H9 (cell line): ENCODE measurements around the gene TMA7B. TPM values are rescaled to one million over a fixed set of nuclear protein-coding genes. Genes with fewer than 3 reads are reported as not detected.

Experiments
- DNase-seq: peaks from one replicate; pipeline ENCODE4 v3.0.0-alpha.2; 2017
- H2AFZ ChIP-seq: one replicate; pipeline ENCODE4 v1.6.1; 2013; ENCODE audit warnings: mild to moderate bottlenecking, low read length, control low read depth, moderate library complexity
- H2AK5ac ChIP-seq: 2 replicates; pipeline ENCODE4 v1.6.1; 2013; ENCODE audit warnings: low read length, control low read depth, mixed read lengths; ENCODE audit not compliant: insufficient read length
- H2BK120ac ChIP-seq: one replicate; pipeline ENCODE4 v1.6.1; 2013; ENCODE audit warnings: low read depth, mild to moderate bottlenecking, low read length, control low read depth, inconsistent platforms; ENCODE audit not compliant: poor library complexity, severe bottlenecking
- H2BK12ac ChIP-seq: 2 replicates; pipeline ENCODE4 v1.6.1; 2013; ENCODE audit warnings: low read length, control low read depth, mixed read lengths, low read depth; ENCODE audit not compliant: insufficient read length
- H2BK15ac ChIP-seq: 2 replicates; pipeline ENCODE4 v1.6.1; 2013; ENCODE audit warnings: low read depth, low read length, control low read depth
- H2BK20ac ChIP-seq: one replicate; pipeline ENCODE4 v1.6.1; 2013; ENCODE audit warnings: low read depth, mild to moderate bottlenecking, low read length, control low read depth, inconsistent platforms; ENCODE audit not compliant: poor library complexity, severe bottlenecking
- H2BK5ac ChIP-seq: 2 replicates; pipeline ENCODE4 v1.6.1; 2013; ENCODE audit warnings: low read length, control low read depth, mixed read lengths; ENCODE audit not compliant: insufficient read length
- H3K14ac ChIP-seq: 2 replicates; pipeline ENCODE4 v1.6.1; 2013; ENCODE audit warnings: low read length, control low read depth; ENCODE audit not compliant: insufficient read depth
- H3K18ac ChIP-seq: 2 replicates; pipeline ENCODE4 v1.6.1; 2013; ENCODE audit warnings: low read depth, mild to moderate bottlenecking, mixed read lengths, low read length, control low read depth; ENCODE audit not compliant: insufficient read length
- H3K23ac ChIP-seq: 2 replicates; pipeline ENCODE4 v1.6.1; 2013; ENCODE audit warnings: low read length, control low read depth, mixed read lengths, low read depth; ENCODE audit not compliant: insufficient read length
- H3K23me2 ChIP-seq: 2 replicates; pipeline ENCODE4 v1.6.1; 2013; ENCODE audit warnings: low read depth, mild to moderate bottlenecking, mixed read lengths, low read length, control low read depth; ENCODE audit not compliant: insufficient read length, poor library complexity, severe bottlenecking
- H3K27ac ChIP-seq: 2 replicates; pipeline ENCODE4 v1.5.1; 2013; ENCODE audit warnings: low read length, control low read depth, mixed read lengths, low read depth; ENCODE audit not compliant: insufficient read length
- H3K27me3 ChIP-seq: 2 replicates; pipeline ENCODE4 v1.6.1; 2013; ENCODE audit warnings: low read length, control low read depth, inconsistent platforms; ENCODE audit not compliant: insufficient read depth
- H3K4ac ChIP-seq: 2 replicates; pipeline ENCODE4 v1.6.1; 2013; ENCODE audit warnings: low read depth, mild to moderate bottlenecking, control low read depth, inconsistent platforms, low read length, moderate library complexity
- H3K4me1 ChIP-seq: 2 replicates; pipeline ENCODE4 v1.6.1; 2013; ENCODE audit warnings: low read length, control low read depth, inconsistent platforms; ENCODE audit not compliant: insufficient read depth
- H3K4me2 ChIP-seq: 2 replicates; pipeline ENCODE4 v1.6.1; 2013; ENCODE audit warnings: low read length, control low read depth, mixed read lengths; ENCODE audit not compliant: insufficient read length, insufficient read depth
- H3K56ac ChIP-seq: 2 replicates; pipeline ENCODE4 v1.6.1; 2013; ENCODE audit warnings: low read depth, mild to moderate bottlenecking, mixed read lengths, low read length, control low read depth; ENCODE audit not compliant: insufficient read length
- H3K79me1 ChIP-seq: 2 replicates; pipeline ENCODE4 v1.6.1; 2013; ENCODE audit warnings: low read depth, mild to moderate bottlenecking, moderate library complexity, low read length, control low read depth, inconsistent platforms; ENCODE audit not compliant: insufficient read depth, poor library complexity, severe bottlenecking
- H3K79me2 ChIP-seq: 2 replicates; pipeline ENCODE4 v1.6.1; 2013; ENCODE audit warnings: low read length, control low read depth, inconsistent platforms; ENCODE audit not compliant: insufficient read depth
- H3K9ac ChIP-seq: 2 replicates; pipeline ENCODE4 v1.6.1; 2013; ENCODE audit warnings: low read length, control low read depth, mixed read lengths; ENCODE audit not compliant: insufficient read length; ENCODE audit errors: extremely low read depth
- H3K9me3 ChIP-seq: one replicate; pipeline ENCODE4 v1.6.1; 2013; ENCODE audit warnings: low read depth, low read length, inconsistent platforms; ENCODE audit not compliant: control insufficient read depth
- H3T11ph ChIP-seq: one replicate; pipeline ENCODE4 v1.6.1; 2013; ENCODE audit warnings: mild to moderate bottlenecking, low read length, control low read depth, inconsistent platforms
- H4K20me1 ChIP-seq: one replicate; pipeline ENCODE4 v1.6.1; 2013; ENCODE audit not compliant: control insufficient read depth, insufficient read length, insufficient read depth
- H4K5ac ChIP-seq: 2 replicates; pipeline ENCODE4 v1.6.1; 2013; ENCODE audit warnings: low read depth, mild to moderate bottlenecking, mixed read lengths, low read length, control low read depth; ENCODE audit not compliant: insufficient read length
- H4K8ac ChIP-seq: replicated peaks from 2 replicates; pipeline ENCODE4 v1.6.1; 2013; ENCODE audit warnings: low read length, control low read depth, mixed read lengths, low read depth; ENCODE audit not compliant: insufficient read length
- H4K91ac ChIP-seq: 2 replicates; pipeline ENCODE4 v1.6.1; 2013; ENCODE audit warnings: low read depth, mild to moderate bottlenecking, moderate library complexity, mixed read lengths, low read length, control low read depth; ENCODE audit not compliant: insufficient read length
- H3K27ac Mint-ChIP-seq, 3 experiments: 2 replicates in 2 of 3; 3 replicates in 1 of 3; pipeline ENCODE4 v1.8.0; 2020 to 2021; ENCODE audit warnings: mixed read lengths in 3 of 3, mild to moderate bottlenecking in 1 of 3, moderate library complexity in 1 of 3
- H3K27me3 Mint-ChIP-seq: 2 replicates; pipeline ENCODE4 v1.8.0; 2021; ENCODE audit warnings: low read depth, mild to moderate bottlenecking, moderate library complexity, mixed read lengths
- H3K36me3 Mint-ChIP-seq, 3 experiments: 2 replicates in 2 of 3; 3 replicates in 1 of 3; pipeline ENCODE4 v1.8.0; 2020 to 2021; ENCODE audit warnings: low read depth in 3 of 3, mixed read lengths in 3 of 3; ENCODE audit not compliant: insufficient read depth in 1 of 3
- H3K4me1 Mint-ChIP-seq, 2 experiments: 2 replicates each; pipeline ENCODE4 v1.8.0; 2020; ENCODE audit warnings: mixed read lengths in 2 of 2
- H3K4me3 Mint-ChIP-seq, 2 experiments: 2 replicates in 1 of 2; 3 replicates in 1 of 2; pipeline ENCODE4 v1.8.0; 2020 to 2021; ENCODE audit warnings: mild to moderate bottlenecking in 2 of 2, mixed read lengths in 2 of 2, moderate library complexity in 1 of 2
- H3K9me3 Mint-ChIP-seq, 2 experiments: 2 replicates in 1 of 2; 3 replicates in 1 of 2; pipeline ENCODE4 v1.8.0; 2020; ENCODE audit warnings: mild to moderate bottlenecking in 2 of 2, mixed read lengths in 2 of 2, moderate library complexity in 1 of 2
- WGBS: extraction: QIAGEN DNeasy Blood & Tissue Kit; methylation state at CpG from one replicate; pipeline ENCODE4 v1.1.7; 2013; ENCODE audit warnings: missing lambda C conversion rate, low lambda C conversion rate, mixed read lengths; ENCODE audit not compliant: insufficient read length; ENCODE audit errors: extremely low coverage; 5-methylcytosine and 5-hydroxymethylcytosine counted together
- total RNA-seq: library from RNA; stranded (reverse); gene quantifications from 2 replicates; pipeline ENCODE4 v1.2.1, GENCODE V29; 2021
- TF ChIP-seq, protein P1 (sequence below): fragments of 200-600 bp; sonication (generic); conservative IDR thresholded peaks from 3 replicates; pipeline ENCODE4 v1.8.0; 2021; ENCODE audit warnings: antibody characterized with exemption, mild to moderate bottlenecking

TMA7B gene
- total RNA-seq, 1 experiment from 2014 or later: not detected

GRCh38 chr22:39965748-39966147 lies 5.6 kb downstream of the TMA7B start:
- H4K20me1 ChIP-seq: no peaks in the 10 kb centered on the region
- H3K27me3 Mint-ChIP-seq: peaks cover 21% of the 10 kb centered on the region
- H3K4me3 Mint-ChIP-seq: no peak overlapping the region
- H3K27ac ChIP-seq: no peak overlapping the region
- H2BK5ac ChIP-seq: no peak overlapping the region
- H3K79me1 ChIP-seq: no peaks in the 10 kb centered on the region
- H3K56ac ChIP-seq: no peak overlapping the region
- no peak overlapping the region for H4K8ac ChIP-seq
- H3K27ac Mint-ChIP-seq: no peak overlapping the region
- H3K23me2 ChIP-seq: no peaks in the 10 kb centered on the region
- H3K4me1 Mint-ChIP-seq: peaks cover 13 to 14% of the 10 kb centered on the region in 2 experiments
- no peak overlapping the region for H4K5ac ChIP-seq
- no CpG with 5 or more reads among the region's 5 CpGs for WGBS
- DNase-seq: no peak
- H2AK5ac ChIP-seq: no peak overlapping the region
- H3T11ph ChIP-seq: no peak overlapping the region
- H3K4me2 ChIP-seq: no peak overlapping the region
- H3K18ac ChIP-seq: no peak overlapping the region
- H2BK15ac ChIP-seq: no peak overlapping the region
- H3K27me3 ChIP-seq: no peaks in the 10 kb centered on the region
- H2BK120ac ChIP-seq: no peak overlapping the region
- H3K4ac ChIP-seq: no peak overlapping the region
- no peak overlapping the region for H3K14ac ChIP-seq
- TF ChIP-seq, protein P1, sequence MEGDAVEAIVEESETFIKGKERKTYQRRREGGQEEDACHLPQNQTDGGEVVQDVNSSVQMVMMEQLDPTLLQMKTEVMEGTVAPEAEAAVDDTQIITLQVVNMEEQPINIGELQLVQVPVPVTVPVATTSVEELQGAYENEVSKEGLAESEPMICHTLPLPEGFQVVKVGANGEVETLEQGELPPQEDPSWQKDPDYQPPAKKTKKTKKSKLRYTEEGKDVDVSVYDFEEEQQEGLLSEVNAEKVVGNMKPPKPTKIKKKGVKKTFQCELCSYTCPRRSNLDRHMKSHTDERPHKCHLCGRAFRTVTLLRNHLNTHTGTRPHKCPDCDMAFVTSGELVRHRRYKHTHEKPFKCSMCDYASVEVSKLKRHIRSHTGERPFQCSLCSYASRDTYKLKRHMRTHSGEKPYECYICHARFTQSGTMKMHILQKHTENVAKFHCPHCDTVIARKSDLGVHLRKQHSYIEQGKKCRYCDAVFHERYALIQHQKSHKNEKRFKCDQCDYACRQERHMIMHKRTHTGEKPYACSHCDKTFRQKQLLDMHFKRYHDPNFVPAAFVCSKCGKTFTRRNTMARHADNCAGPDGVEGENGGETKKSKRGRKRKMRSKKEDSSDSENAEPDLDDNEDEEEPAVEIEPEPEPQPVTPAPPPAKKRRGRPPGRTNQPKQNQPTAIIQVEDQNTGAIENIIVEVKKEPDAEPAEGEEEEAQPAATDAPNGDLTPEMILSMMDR: no peak
- H3K9me3 ChIP-seq: no peaks in the 10 kb centered on the region
- no peaks in the 10 kb centered on the region for H3K36me3 Mint-ChIP-seq
- no peaks in the 10 kb centered on the region for H3K79me2 ChIP-seq
- no peak overlapping the region for H3K23ac ChIP-seq
- H2BK20ac ChIP-seq: no peak overlapping the region
- H2BK12ac ChIP-seq: no peak overlapping the region
- H3K9ac ChIP-seq: no peak overlapping the region
- no peak overlapping the region for H4K91ac ChIP-seq
- no peaks in the 10 kb centered on the region for H3K4me1 ChIP-seq
- no peak overlapping the region for H2AFZ ChIP-seq
- H3K9me3 Mint-ChIP-seq: no peaks in the 10 kb centered on the region
